H1 (cell line): ENCODE results near the gene CREB3L1. TPM values are rescaled to one million over a fixed set of nuclear protein-coding genes. Genes with fewer than 3 reads are reported as not detected.
A peak's percentile ranks its signal among the peaks of the same experiment; 100 is the strongest.

Experiments
- CTCF ChIA-PET: fragments of 300-600 bp; sonication (Branson Sonifier 250); formaldehyde crosslinking; loops from one replicate; lab custom pipeline; 2021; ENCODE audit not compliant: partially characterized antibody; lab: Charles Lee
- POLR2A ChIA-PET: fragments of 300-600 bp; sonication (Branson Sonifier 250); formaldehyde crosslinking; loops from one replicate; lab custom pipeline; 2021; ENCODE audit warnings: inconsistent platforms; ENCODE audit not compliant: partially characterized antibody; lab: Charles Lee
- DNase-seq, 2 experiments: peaks; one replicate each; pipeline versions ENCODE4 v3.0.0 to v3.0.0-alpha.2; 2010 to 2022; ENCODE audit warnings: low spot score in 2 of 2, low read depth in 1 of 2, mixed read lengths in 1 of 2
- FAIRE-seq: peaks from 2 replicates; lab custom pipeline; 2011; peaks lifted over from hg19 to GRCh38; lab: Jason Lieb, UNC
- H2AFZ ChIP-seq: 2 replicates; pipeline ENCODE4 v1.8.1; 2012; ENCODE audit warnings: low read length, inconsistent platforms
- H2AK5ac ChIP-seq: 2 replicates; pipeline ENCODE4 v1.6.1; 2013; ENCODE audit warnings: low read depth, low read length
- H2BK120ac ChIP-seq: replicated peaks from 2 replicates; pipeline ENCODE3; 2013; ENCODE audit warnings: low read depth, low read length, inconsistent platforms
- H2BK12ac ChIP-seq: 2 replicates; pipeline ENCODE4 v1.6.1; 2013; ENCODE audit warnings: low read depth, low read length
- H2BK15ac ChIP-seq: 2 replicates; pipeline ENCODE4 v1.6.1; 2013; ENCODE audit warnings: low read length
- H2BK20ac ChIP-seq: 2 replicates; pipeline ENCODE4 v1.6.1; 2013; ENCODE audit warnings: low read length
- H2BK5ac ChIP-seq: 2 replicates; pipeline ENCODE4 v1.6.1; 2013; ENCODE audit warnings: low read depth, low read length
- H3K14ac ChIP-seq: 2 replicates; pipeline ENCODE4 v1.6.1; 2013; ENCODE audit warnings: inconsistent platforms; ENCODE audit not compliant: insufficient read length
- H3K18ac ChIP-seq: 2 replicates; pipeline ENCODE4 v1.6.1; 2013; ENCODE audit warnings: low read length; ENCODE audit errors: extremely low read depth
- H3K23ac ChIP-seq: 2 replicates; pipeline ENCODE4 v1.6.1; 2013; ENCODE audit warnings: inconsistent platforms; ENCODE audit not compliant: insufficient read length
- H3K23me2 ChIP-seq: 2 replicates; pipeline ENCODE4 v1.6.1; 2013; ENCODE audit warnings: low read depth, low read length
- H3K27ac ChIP-seq: 2 replicates; pipeline ENCODE4 v1.6.1; 2011; ENCODE audit warnings: low read depth, low read length, inconsistent platforms
- H3K27me3 ChIP-seq, 4 experiments: replicated peaks in 1 of 4; 1 replicate in 1 of 4; 2 replicates in 3 of 4; pipeline versions ENCODE4 v1.6.1 to v1.8.1; 2011 to 2013; ENCODE audit warnings: low read length in 3 of 4, mild to moderate bottlenecking in 3 of 4, inconsistent platforms in 2 of 4, mixed read lengths in 2 of 4, moderate library complexity in 1 of 4; ENCODE audit not compliant: control insufficient read depth in 3 of 4, insufficient read depth in 3 of 4; ENCODE audit errors: extremely low read depth in 1 of 4
- H3K36me3 ChIP-seq, 4 experiments: 2 replicates each; pipeline versions ENCODE4 v1.6.1 to v1.8.1; 2011 to 2013; ENCODE audit warnings: mild to moderate bottlenecking in 4 of 4, low read length in 3 of 4, moderate library complexity in 2 of 4, control low read depth in 1 of 4, inconsistent platforms in 1 of 4; ENCODE audit not compliant: insufficient read depth in 4 of 4, control insufficient read depth in 2 of 4
- H3K4ac ChIP-seq: replicated peaks from 2 replicates; pipeline ENCODE3; 2013; ENCODE audit warnings: low read length, low read depth, mixed read lengths, inconsistent platforms; ENCODE audit not compliant: insufficient read length
- H3K4me1 ChIP-seq, 4 experiments: replicated peaks in 1 of 4; 1 replicate in 1 of 4; 2 replicates in 3 of 4; pipeline versions ENCODE4 v1.6.1 to v1.8.1; 2011 to 2013; ENCODE audit warnings: low read length in 3 of 4, inconsistent platforms in 2 of 4, mixed read lengths in 1 of 4; ENCODE audit not compliant: insufficient read depth in 4 of 4, control insufficient read depth in 3 of 4
- H3K4me2 ChIP-seq, 2 experiments: 2 replicates each; pipeline versions ENCODE4 v1.6.1 to v1.8.1; 2011 to 2013; ENCODE audit warnings: low read depth in 2 of 2, low read length in 2 of 2, control low read depth in 1 of 2, inconsistent platforms in 1 of 2, mild to moderate bottlenecking in 1 of 2; ENCODE audit not compliant: insufficient read depth in 1 of 2
- H3K4me3 ChIP-seq, 4 experiments: fragments of 200-600, 300-600 bp in 1 of 4; sonication (generic), shearing (Covaris generic), sonication (Bioruptor Twin) in 1 of 4; 2 replicates each; pipeline versions ENCODE4 v1.5.1 to v1.8.1; 2011 to 2016; ENCODE audit warnings: low read length in 4 of 4, low read depth in 3 of 4, control low read depth in 2 of 4, inconsistent platforms in 2 of 4, mild to moderate bottlenecking in 2 of 4, mixed read lengths in 1 of 4, moderate library complexity in 1 of 4; ENCODE audit not compliant: insufficient read depth in 2 of 4; ENCODE audit errors: extremely low read depth in 1 of 4
- H3K56ac ChIP-seq: replicated peaks from 2 replicates; pipeline ENCODE3; 2013; ENCODE audit warnings: low read depth, mild to moderate bottlenecking, mixed read lengths, low read length, inconsistent platforms; ENCODE audit not compliant: insufficient read length
- H3K79me1 ChIP-seq: 2 replicates; pipeline ENCODE4 v1.6.1; 2013; ENCODE audit warnings: low read depth, low read length, control low read depth
- H3K79me2 ChIP-seq, 2 experiments: 2 replicates each; pipeline versions ENCODE4 v1.6.1 to v1.8.1; 2012 to 2013; ENCODE audit warnings: low read length in 2 of 2, mild to moderate bottlenecking in 2 of 2, inconsistent platforms in 1 of 2; ENCODE audit not compliant: insufficient read depth in 2 of 2, control insufficient read depth in 1 of 2
- H3K9ac ChIP-seq, 4 experiments: replicated peaks in 1 of 4; 1 replicate in 1 of 4; 2 replicates in 3 of 4; pipeline versions ENCODE4 v1.6.1 to v1.8.1; 2011 to 2013; ENCODE audit warnings: low read depth in 3 of 4, low read length in 3 of 4, control low read depth in 2 of 4, mild to moderate bottlenecking in 2 of 4, moderate library complexity in 2 of 4, inconsistent platforms in 1 of 4; ENCODE audit errors: extremely low read depth in 1 of 4
- H3K9me3 ChIP-seq, 2 experiments: 2 replicates each; pipeline versions ENCODE4 v1.6.1 to v1.8.1; 2012 to 2013; ENCODE audit warnings: mild to moderate bottlenecking in 2 of 2, moderate library complexity in 2 of 2, control low read depth in 1 of 2, inconsistent platforms in 1 of 2, low read depth in 1 of 2, low read length in 1 of 2, mixed read lengths in 1 of 2; ENCODE audit not compliant: insufficient read depth in 2 of 2
- H4K20me1 ChIP-seq, 2 experiments: replicated peaks in 1 of 2; 2 replicates each; pipeline versions ENCODE3 to v1.8.1; 2011 to 2013; ENCODE audit warnings: inconsistent platforms in 2 of 2, low read length in 2 of 2, mild to moderate bottlenecking in 1 of 2; ENCODE audit not compliant: insufficient read depth in 2 of 2, control insufficient read depth in 1 of 2
- H4K5ac ChIP-seq: 2 replicates; pipeline ENCODE4 v1.6.1; 2013; ENCODE audit warnings: low read length, low read depth, mixed read lengths, inconsistent platforms; ENCODE audit not compliant: insufficient read length
- H4K8ac ChIP-seq: 2 replicates; pipeline ENCODE4 v1.8.0; 2013; ENCODE audit warnings: mild to moderate bottlenecking, moderate library complexity, low read length, inconsistent platforms; ENCODE audit not compliant: insufficient read depth; ENCODE audit errors: extremely low read depth
- H4K91ac ChIP-seq: replicated peaks from 2 replicates; pipeline ENCODE3; 2013; ENCODE audit warnings: low read length, mixed read lengths, inconsistent platforms; ENCODE audit not compliant: insufficient read length
- BCL11A ChIP-seq, 2 experiments: IDR thresholded peaks; one replicate each; pipeline ENCODE4 v1.6.1; 2011; ENCODE audit warnings: low read depth in 2 of 2, low read length in 2 of 2, mild to moderate bottlenecking in 2 of 2
- BRCA1 ChIP-seq: IDR thresholded peaks from 2 replicates; pipeline ENCODE4 v1.6.1; 2012; ENCODE audit warnings: low read depth, low read length, improper control_type of control experiment
- CBX8 ChIP-seq: fragments of 300-800, 300-1000 bp; sonication (generic); IDR thresholded peaks from 2 replicates; pipeline ENCODE4 v1.7.1; 2016; ENCODE audit warnings: low read depth, low read length, borderline replicate concordance
- EGR1 ChIP-seq: IDR thresholded peaks from 2 replicates; pipeline ENCODE4 v1.6.1; 2011; ENCODE audit warnings: low read depth, low read length, borderline replicate concordance
- EP300 ChIP-seq, 2 experiments: IDR thresholded peaks; 1 replicate in 1 of 2; 2 replicates in 1 of 2; pipeline ENCODE4 v1.6.1; 2011 to 2012; ENCODE audit warnings: low read depth in 2 of 2, low read length in 2 of 2, mild to moderate bottlenecking in 2 of 2, borderline replicate concordance in 1 of 2, inconsistent platforms in 1 of 2, moderate library complexity in 1 of 2
- KDM5A ChIP-seq: fragments of 200-600 bp; IDR thresholded peaks from 2 replicates; pipeline ENCODE4 v1.7.1; 2012; ENCODE audit warnings: mild to moderate bottlenecking, low read length, inconsistent platforms, mixed read lengths
- NANOG ChIP-seq: IDR thresholded peaks from 2 replicates; pipeline ENCODE4 v1.6.1; 2011; ENCODE audit warnings: low read length, low read depth, mild to moderate bottlenecking, inconsistent platforms; ENCODE audit not compliant: insufficient read depth, poor library complexity, severe bottlenecking
- RBBP5 ChIP-seq: IDR thresholded peaks from 2 replicates; pipeline ENCODE4 v1.7.1; 2012; ENCODE audit warnings: low read depth, mild to moderate bottlenecking, inconsistent platforms, low read length, moderate library complexity, borderline replicate concordance
- SUZ12 ChIP-seq: fragments of 200-600 bp; sonication (generic); IDR thresholded peaks from 2 replicates; pipeline ENCODE4 v1.6.1; 2012; ENCODE audit warnings: mild to moderate bottlenecking, inconsistent platforms, low read length, moderate library complexity, mixed read lengths
- TAF1 ChIP-seq: IDR thresholded peaks from 2 replicates; pipeline ENCODE4 v1.6.1; 2011; ENCODE audit warnings: mild to moderate bottlenecking, low read depth, low read length
- WGBS, 2 experiments: shearing (Covaris generic) in 1 of 2; methylation state at CpG; one replicate each; pipeline versions ENCODE4 v1.1.6 to v1.1.7; 2013 to 2015; ENCODE audit warnings: low lambda C conversion rate in 2 of 2, mixed read lengths in 2 of 2, inconsistent platforms in 1 of 2, low coverage in 1 of 2, missing lambda C conversion rate in 1 of 2; ENCODE audit not compliant: insufficient replicate concordance in 2 of 2, insufficient coverage in 1 of 2, insufficient read length in 1 of 2; ENCODE audit errors: extremely low coverage in 1 of 2, missing lambda C conversion rate in 1 of 2; 5-methylcytosine and 5-hydroxymethylcytosine counted together
- polyA plus RNA-seq, 7 experiments: library from polyadenylated mRNA; depleted of rRNA in 3 of 7; stranded (reverse) in 5 of 7; unstranded in 2 of 7; fragments of >200 nt in 5 of 7; fragments of 200-250 nt in 2 of 7; gene quantifications; 1 replicate in 5 of 7; 2 replicates in 1 of 7; 4 replicates in 1 of 7; pipeline versions ENCODE4 v1.2.1 to v1.2.3, GENCODE V29; 2011 to 2013; ENCODE audit warnings: missing spikeins in 2 of 7, mixed read lengths in 2 of 7
- total RNA-seq: library from RNA; stranded (reverse); fragmentation: NEBNext Ultra II Directional; extraction: Animal tissue kit (Norgen Biotek cat#: 25700); gene quantifications from 2 replicates; pipeline ENCODE4 v1.2.1, GENCODE V29; 2021
- TF ChIP-seq, protein P1 (sequence below): IDR thresholded peaks from 2 replicates; pipeline ENCODE4 v1.6.1; 2012; ENCODE audit warnings: inconsistent platforms

Gene CREB3L1
- total and polyA plus RNA-seq, 2 of the 8 experiments (the other 6 are each of a cell fraction or from before 2014, with no cell fraction given) = 4.1 to 12.7 TPM

DNA sequence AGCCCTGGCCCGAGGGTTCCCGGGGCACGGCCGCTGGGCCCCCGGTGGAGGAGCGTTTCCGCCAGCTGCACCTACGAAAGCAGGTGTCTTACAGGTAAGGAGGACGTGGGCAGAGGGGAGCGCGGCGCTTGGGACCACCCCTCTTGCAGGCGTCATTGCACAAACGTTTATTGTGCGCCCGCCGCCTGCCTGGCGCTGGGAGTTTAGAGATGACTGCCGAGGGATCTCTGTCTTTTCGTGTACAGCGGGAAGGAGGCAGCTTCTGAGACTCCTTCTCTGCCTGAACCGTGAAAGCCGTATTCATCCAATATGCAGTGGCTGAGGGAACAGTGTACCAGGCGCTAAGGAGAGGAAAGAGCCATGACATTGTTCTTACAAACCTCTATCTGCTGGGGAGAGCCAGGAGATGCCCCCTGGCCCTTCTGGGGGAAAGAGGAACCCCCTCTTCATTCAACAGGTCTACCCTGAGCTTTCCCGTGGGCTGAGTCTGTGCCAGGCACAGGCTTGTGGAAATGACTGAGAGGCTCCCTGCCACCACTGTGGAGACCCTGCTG, 56.0 kb downstream of the CREB3L1 start:
- Histone ChIP-seq H4K91ac (no peak overlapping the region), H3K27me3 (peaks cover 14 to 44% (median 39%) of the 10 kb centered on the region in 4 experiments), H4K8ac (no peak overlapping the region; the same call in 1 of the 2 replicates), H3K4me2 (peak overlapping the region; percentile 62 to 79), H3K18ac (peak overlapping the region; percentile 68; the same call in 1 of the 2 replicates), H2BK15ac (peak overlapping the region; percentile 8; the same call in 1 of the 2 replicates), H3K9me3 (no peaks in the 10 kb centered on the region), H3K36me3 (no peaks in the 10 kb centered on the region), H3K4me1 (peaks cover 10 to 48% (median 35%) of the 10 kb centered on the region in 4 experiments), H4K5ac (no peak overlapping the region), H2BK12ac (peak overlapping the region; percentile 86; the same call in 1 of the 2 replicates), H2AK5ac (no peak overlapping the region), H3K79me2 (no peaks in the 10 kb centered on the region), H2BK5ac (no peak overlapping the region), H3K14ac (no peak overlapping the region), H3K4me3 (peak overlapping the region; percentile 44 to 62 (median 55)), H3K23me2 (peaks cover 8% of the 10 kb centered on the region; the same call in 1 of the 2 replicates), H3K9ac (peak overlapping the region in 1 of 4 experiments; percentile 71; a peak in 2 of 7 replicates), H3K4ac (no peak overlapping the region), H3K27ac (no peak overlapping the region), H3K79me1 (no peaks in the 10 kb centered on the region), H2BK120ac (peak overlapping the region; percentile 45), H4K20me1 (no peaks in the 10 kb centered on the region), H3K56ac (no peak overlapping the region), H3K23ac (no peak overlapping the region), H2AFZ (no peak overlapping the region), H2BK20ac (0 out of 2 replicates have a peak overlapping the region, but pooled peaks have one; percentile 66)
- ChIA-PET POLR2A (interaction anchor here (0.7 to 2.0 kb wide), 8 partner anchors 8 to 90 kb away, joined by 3 to 5 read pairs (median 4); no protein-coding TSS in a partner anchor), CTCF (interaction anchor here (21.7 to 42.5 kb wide), 2 partner anchors 19 to 26 kb away, joined by 349 to 1004 read pairs; partner anchors contain the start of genes DGKZ and MDK)
- FAIRE-seq (no peak), DNase-seq (no peak)
- WGBS, 2 experiments = 8% methylated on average over 25 of the region's 25 CpGs; no CpG with 5 or more reads in 1 of the 2 experiments
- TF ChIP-seq BCL11A (IDR thresholded peaks at IDR 0.05; ENCODE audit: low read depth in 2 of 2, low read length in 2 of 2) (no peak), KDM5A (no peak), SUZ12 (0 out of 2 replicates have a peak, but pooled peaks have one; percentile 25), RBBP5 (no peak), NANOG (no peak), EGR1 (no peak), TAF1 (0 out of 2 replicates have a peak, but pooled peaks have one; percentile 25), CBX8 (no peak), BRCA1 (no peak), EP300 (IDR thresholded peaks at IDR 0.05; ENCODE audit: borderline replicate concordance in 1 of 2, low read depth in 2 of 2, low read length in 2 of 2) (no peak)
- TF ChIP-seq, protein P1, sequence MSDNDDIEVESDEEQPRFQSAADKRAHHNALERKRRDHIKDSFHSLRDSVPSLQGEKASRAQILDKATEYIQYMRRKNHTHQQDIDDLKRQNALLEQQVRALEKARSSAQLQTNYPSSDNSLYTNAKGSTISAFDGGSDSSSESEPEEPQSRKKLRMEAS = no peak
